Stimulated activated CD8-positive, alpha-beta memory T cell treated with anti-CD3 and anti-CD28 coated beads, Interleukin-4, amount 100 ng/mL, for 1 hour (primary cell): ENCODE measurements around the gene ZNF337.
"Not testable (repeated sequence)": the region's sequence is repeated elsewhere in the genome, so short reads cannot be mapped to it uniquely, and the experiment has no call there.

ENCODE experiments used
- DNase-seq, 2 donors: peaks; one replicate each; pipeline ENCODE4 v3.0.0-alpha.2; 2020; ENCODE audit warnings: low read depth in 2 of 2, low spot score in 1 of 2

The ZNF337 gene

GRCh38 chr20:25696371-25697131 lies at the start of gene ZNF337:
TSS of gene ZNF337 (minus strand) at chr20:25696853. CDS start at chr20:25686417, 10,436 bp downstream.
- peak; percentile 84 to 85 for DNase-seq

GRCh38 chr20:25745738-25746137 lies 49.1 kb upstream of the ZNF337 start:
- no peak for DNase-seq

GRCh38 chr20:25745100-25745499 lies 48.4 kb upstream of the ZNF337 start:
- DNase-seq = no peak

GRCh38 chr20:25744261-25744660 lies 47.6 kb upstream of the ZNF337 start:
- DNase-seq = no peak

- DNase-seq = no peak
Measured at GRCh38 chr20:25741088-25741487, 44.4 kb upstream of the ZNF337 start.

- DNase-seq = no peak
Measured at GRCh38 chr20:25739615-25740320, 43.1 kb upstream of the ZNF337 start.

- DNase-seq = no peak
Measured at GRCh38 chr20:25738198-25738597, 41.5 kb upstream of the ZNF337 start.

- DNase-seq = no peak
Measured at GRCh38 chr20:25733903-25734302, 37.2 kb upstream of the ZNF337 start.

- no peak for DNase-seq
Measured at GRCh38 chr20:25730862-25731261, 34.2 kb upstream of the ZNF337 start.

- no peak for DNase-seq
Measured at GRCh38 chr20:25726357-25726756, 29.7 kb upstream of the ZNF337 start.

- no peak for DNase-seq
Measured at GRCh38 chr20:25725639-25726038, 29.0 kb upstream of the ZNF337 start.

GRCh38 chr20:25723975-25724374 lies 27.3 kb upstream of the ZNF337 start:
- no peak for DNase-seq

- no peak for DNase-seq
Measured at GRCh38 chr20:25720285-25720684, 23.6 kb upstream of the ZNF337 start.

GRCh38 chr20:25718896-25719809 lies 22.5 kb upstream of the ZNF337 start:
- not testable (repeated sequence) for DNase-seq

- DNase-seq = no peak
Measured at GRCh38 chr20:25707695-25708094, 11.0 kb upstream of the ZNF337 start.

- DNase-seq = no peak
Measured at GRCh38 chr20:25706793-25707192, 10.1 kb upstream of the ZNF337 start.

GRCh38 chr20:25705830-25706351 lies 9.2 kb upstream of the ZNF337 start:
- no peak for DNase-seq

GRCh38 chr20:25704303-25704702 lies 7.7 kb upstream of the ZNF337 start:
- not testable (repeated sequence) for DNase-seq

GRCh38 chr20:25700835-25701234 lies 4.2 kb upstream of the ZNF337 start:
- DNase-seq = not testable (repeated sequence)

GRCh38 chr20:25699914-25700313 lies 3.3 kb upstream of the ZNF337 start:
- DNase-seq = no peak

GRCh38 chr20:25697132-25697446 lies 436 bp upstream of the ZNF337 start:
- no peak for DNase-seq
